Epithelial cell of esophagus (primary cell): Measurements from ENCODE around the gene CNTFR.
A peak's percentile ranks its signal among the peaks of the same experiment; 100 is the strongest.

ENCODE experiments used
- DNase-seq: peaks from one replicate; pipeline ENCODE4 v3.0.0; 2010; ENCODE audit warnings: low read depth
- H3K4me3 ChIP-seq: 2 replicates; pipeline ENCODE4 v1.5.1; 2011; ENCODE audit warnings: mild to moderate bottlenecking, low read length, control low read depth
- TF ChIP-seq, protein P1 (sequence below): IDR thresholded peaks from 2 replicates; pipeline ENCODE4 v1.5.1; 2011; ENCODE audit warnings: low read depth, mild to moderate bottlenecking, low read length, control low read depth, inconsistent platforms; ENCODE audit not compliant: insufficient read depth; ENCODE audit errors: missing control alignments

CNTFR gene

DNA sequence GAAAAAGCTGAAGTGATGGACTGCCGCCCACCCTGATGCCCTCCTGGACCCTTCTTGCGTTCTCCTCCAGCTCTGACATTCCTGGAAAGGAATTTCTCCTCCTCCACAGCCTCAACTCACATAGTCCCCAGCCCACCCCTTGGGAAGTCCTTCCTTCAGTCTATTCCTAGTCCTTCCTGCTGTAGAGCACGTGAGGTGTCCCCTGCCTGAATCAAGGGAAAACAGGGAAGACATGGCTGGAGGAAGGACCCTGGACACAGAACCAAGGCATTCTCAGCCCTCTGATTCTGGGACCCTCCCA is 35.6 kb upstream of the CNTFR start:
- no peak overlapping the region for H3K4me3 ChIP-seq
- DNase-seq, result no peak
- TF ChIP-seq, protein P1, sequence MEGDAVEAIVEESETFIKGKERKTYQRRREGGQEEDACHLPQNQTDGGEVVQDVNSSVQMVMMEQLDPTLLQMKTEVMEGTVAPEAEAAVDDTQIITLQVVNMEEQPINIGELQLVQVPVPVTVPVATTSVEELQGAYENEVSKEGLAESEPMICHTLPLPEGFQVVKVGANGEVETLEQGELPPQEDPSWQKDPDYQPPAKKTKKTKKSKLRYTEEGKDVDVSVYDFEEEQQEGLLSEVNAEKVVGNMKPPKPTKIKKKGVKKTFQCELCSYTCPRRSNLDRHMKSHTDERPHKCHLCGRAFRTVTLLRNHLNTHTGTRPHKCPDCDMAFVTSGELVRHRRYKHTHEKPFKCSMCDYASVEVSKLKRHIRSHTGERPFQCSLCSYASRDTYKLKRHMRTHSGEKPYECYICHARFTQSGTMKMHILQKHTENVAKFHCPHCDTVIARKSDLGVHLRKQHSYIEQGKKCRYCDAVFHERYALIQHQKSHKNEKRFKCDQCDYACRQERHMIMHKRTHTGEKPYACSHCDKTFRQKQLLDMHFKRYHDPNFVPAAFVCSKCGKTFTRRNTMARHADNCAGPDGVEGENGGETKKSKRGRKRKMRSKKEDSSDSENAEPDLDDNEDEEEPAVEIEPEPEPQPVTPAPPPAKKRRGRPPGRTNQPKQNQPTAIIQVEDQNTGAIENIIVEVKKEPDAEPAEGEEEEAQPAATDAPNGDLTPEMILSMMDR, result no peak

DNA sequence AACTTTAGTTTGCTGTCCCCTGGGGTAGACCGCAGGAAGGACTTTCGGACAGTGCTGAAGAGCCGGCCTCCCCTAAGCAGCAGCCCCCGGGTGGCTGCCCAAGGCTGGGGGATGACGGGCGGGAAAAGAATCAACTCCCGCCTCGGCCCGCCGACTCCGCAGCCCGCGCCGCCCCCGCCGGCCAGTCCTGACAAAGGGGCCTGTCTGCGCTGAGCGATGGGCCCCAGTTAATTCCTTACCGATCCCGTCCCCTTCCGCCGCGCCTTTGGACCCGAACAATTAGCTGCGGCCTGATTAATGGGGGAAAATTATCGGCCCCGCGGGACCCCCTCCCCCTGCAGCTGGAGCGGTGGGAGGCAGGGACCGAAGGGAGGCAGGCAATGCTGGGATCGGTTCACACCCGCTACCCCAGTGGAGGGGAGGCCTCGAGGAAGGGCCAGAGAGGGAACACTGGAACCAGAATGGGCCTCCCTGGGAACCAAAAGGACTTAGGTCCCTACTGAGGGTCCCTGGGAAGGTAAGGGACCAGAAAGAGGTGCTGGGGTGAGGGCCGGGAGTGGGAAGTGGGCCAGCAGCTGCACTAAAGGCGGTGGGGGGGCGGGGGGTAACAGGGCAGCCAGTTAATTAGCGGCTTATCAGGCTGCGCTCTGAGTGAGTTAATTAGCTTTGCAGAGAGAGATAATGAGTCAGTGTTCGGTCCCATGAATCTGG is 35.1 kb upstream of the CNTFR start:
- TF ChIP-seq, protein P1, result no peak
- no peak for DNase-seq
- H3K4me3 ChIP-seq, result no peak overlapping the region

DNA sequence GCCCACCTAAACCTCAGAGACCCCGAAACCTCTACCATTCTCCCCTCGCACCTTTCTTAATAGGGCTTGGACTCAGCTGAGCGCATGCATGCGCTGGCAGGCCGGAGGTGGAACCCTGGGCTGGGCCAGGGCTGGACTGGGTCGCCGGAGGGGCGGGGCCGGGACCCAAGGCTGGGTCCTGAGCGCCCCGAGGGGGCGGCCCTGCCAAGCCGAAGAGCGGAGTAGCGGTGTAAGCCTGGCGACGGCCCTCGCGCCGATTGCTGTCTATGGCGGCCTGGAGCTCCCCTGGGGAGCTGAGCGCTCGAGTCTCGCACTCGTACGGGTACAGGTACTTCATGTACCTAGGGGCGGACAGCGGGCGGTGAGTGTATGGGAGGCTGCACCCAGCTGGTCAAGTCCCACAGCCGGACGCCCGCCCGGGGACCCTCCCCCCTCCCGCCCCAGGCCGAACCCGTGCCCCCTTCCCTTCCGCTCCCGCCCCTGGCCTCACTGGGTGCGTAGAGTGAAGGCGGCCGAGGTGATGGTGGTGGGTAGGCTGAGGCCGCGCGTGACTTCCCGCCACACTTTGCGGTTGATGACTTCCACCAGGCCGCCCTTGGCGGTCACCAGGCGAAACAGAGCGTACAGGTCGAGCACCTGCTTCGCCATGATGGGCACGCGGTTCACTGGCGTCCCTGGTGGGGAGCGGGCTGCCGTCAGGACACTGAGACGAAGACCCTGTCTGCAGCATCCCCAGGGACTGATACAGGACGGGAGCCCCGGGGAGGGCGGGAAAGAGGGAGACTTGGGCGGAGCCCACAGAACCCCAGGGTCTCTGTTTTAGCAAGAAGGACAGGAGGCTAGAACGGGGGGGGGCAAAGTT is 34.1 kb upstream of the CNTFR start:
- TF ChIP-seq, protein P1, result no peak
- no peak overlapping the region for H3K4me3 ChIP-seq
- DNase-seq, result no peak

DNA sequence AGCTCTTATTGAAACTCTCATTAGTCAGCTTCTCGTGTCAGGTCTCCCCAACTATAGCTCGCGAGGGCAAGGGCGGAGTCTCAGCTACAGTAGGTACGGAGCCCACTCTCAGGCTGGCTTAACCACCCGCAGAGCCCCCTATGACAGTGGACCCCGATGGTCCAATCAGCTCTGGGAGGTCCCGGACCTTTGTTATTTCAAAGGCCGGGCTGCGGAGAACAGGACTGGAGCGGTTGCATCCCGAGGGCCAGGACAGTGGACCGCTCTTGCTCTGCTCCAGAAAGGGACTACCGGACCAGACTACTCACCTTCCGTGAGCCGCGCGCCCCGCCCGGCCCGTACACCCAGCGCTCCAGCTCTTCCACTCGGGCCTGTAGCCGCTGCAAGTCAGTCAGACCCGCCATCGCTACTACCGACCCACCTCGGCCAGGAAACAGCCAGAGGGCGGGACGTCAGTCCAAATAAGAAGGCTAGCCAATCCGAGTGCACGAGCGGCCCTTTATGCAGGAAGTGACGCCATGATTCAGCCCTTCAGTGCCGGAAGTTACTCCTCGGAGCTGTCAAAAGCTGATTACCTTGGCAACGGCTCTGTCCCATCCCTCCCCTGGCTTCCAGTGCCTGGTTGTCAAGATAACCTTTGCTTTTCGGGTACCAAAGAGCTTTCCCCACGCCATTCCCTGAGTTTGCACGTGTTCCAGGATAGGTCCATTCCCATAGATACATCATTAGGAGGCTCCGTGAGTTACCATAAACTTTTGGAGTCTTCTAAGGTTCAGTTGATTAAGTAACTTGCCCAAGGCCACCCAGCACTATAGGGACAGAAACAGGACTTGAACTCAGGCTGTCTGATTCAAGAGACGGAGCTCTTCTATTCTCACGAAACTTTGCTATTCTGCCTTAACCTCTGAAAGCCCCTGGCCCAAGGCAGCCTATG is 30.8 kb upstream of the CNTFR start, which contains the start of gene DCTN3:
TSS of gene DCTN3 (minus strand) at position 435 of the 934 bp plus-strand sequence. CDS start at position 404, 31 bp downstream.
- peak within 1 kb of the TSS; percentile 94 for H3K4me3 ChIP-seq
- TF ChIP-seq, protein P1, result no peak
- peak; percentile 95 for DNase-seq

DNA sequence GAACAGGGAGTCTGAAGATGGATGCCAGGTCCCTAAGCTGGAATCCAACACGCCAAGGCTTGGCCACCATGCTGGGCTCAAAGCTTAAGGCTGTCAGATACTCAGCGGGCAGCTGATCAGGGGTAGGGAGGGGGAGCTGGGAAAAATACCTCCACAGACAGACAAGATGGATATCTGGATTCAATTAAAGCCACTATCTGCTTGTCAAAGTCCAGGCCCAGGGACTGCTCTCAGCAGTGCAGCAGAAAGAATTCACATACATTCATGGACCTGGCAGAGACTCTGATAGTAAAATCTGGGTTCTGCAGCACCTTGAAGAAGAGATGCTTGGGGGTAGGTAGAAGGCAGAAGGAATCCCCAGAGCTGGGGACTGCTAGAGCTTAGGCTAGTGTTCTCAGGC is 25.6 kb upstream of the CNTFR start:
- TF ChIP-seq, protein P1, result no peak
- H3K4me3 ChIP-seq, result no peak overlapping the region
- DNase-seq, result no peak

DNA sequence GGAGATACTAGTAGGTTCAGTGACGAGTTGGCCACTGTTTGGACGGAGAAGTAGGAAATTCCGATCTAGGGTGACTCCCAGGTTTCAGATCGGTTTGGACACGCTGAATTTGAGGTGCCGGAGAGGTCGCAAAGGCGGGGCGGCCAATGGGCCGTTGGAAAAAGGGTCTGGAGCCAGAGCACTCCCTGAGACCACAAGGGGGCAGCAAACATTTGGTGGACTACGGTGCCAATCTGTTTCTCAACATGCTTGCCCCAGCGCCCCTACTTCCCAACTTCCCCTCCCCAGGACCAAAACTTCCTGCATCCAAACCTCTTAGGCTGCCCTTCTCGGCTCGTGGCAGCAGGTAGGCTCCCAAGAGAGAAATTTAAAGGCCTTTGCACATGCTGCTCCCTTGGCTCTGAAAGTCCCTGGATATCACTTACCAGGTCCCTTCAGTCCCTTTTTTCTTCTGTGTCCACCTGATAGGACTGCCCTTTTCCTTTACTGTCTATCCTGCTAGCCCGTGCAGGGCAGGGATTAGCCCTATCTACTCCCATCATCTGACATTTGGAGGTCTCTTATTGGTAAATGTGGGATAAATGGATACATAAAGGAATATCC is 23.4 kb upstream of the CNTFR start:
- TF ChIP-seq, protein P1, result peak; percentile 86
- peak overlapping the region; percentile 91 for H3K4me3 ChIP-seq
- DNase-seq, result peak; percentile 86
